ENCODE measurements around the gene CPS1. TPM values are rescaled to one million over a fixed set of nuclear protein-coding genes. Genes with fewer than 3 reads are reported as not detected.

CPS1 gene
- total and polyA plus RNA-seq, 2 of the 8 experiments (the other 6 are each of a cell fraction or from before 2014, with no cell fraction given), result 7.9 to 15.7 TPM

DNA sequence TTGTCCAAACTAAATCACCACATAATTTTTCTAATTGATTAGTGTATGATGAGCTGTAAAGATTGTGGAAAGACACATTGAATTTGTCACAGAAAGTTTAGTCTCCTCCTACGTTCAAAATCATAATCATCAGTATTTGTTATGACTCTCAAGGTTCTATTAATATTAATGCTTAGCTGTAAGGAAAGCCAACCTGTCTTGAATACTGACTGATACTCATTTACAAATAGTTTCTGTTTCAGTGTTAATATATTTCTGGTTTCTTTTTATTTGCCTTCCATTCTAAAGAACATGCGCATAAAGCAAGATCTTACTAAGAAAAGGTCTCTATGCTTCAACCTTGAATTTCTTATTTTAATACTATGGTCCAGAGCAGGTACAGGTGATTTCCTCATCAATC, 55.1 kb downstream of the CPS1 start:
- Histone ChIP-seq H3K14ac (ENCODE audit: insufficient read length) (no peak overlapping the region), H4K91ac (replicated peaks; ENCODE audit: insufficient read length, low read length) (no peak overlapping the region), H3K23ac (ENCODE audit: insufficient read length) (no peak overlapping the region), H3K4me3 (ENCODE audit: extremely low read depth in 1 of 4, insufficient read depth in 2 of 4, low read depth in 3 of 4, low read length in 4 of 4) (no peak overlapping the region), H3K23me2 (ENCODE audit: low read depth, low read length) (no peaks in the 10 kb centered on the region), H3K4me1 (replicated peaks in 1 of 4; ENCODE audit: control insufficient read depth in 3 of 4, insufficient read depth in 4 of 4, low read length in 3 of 4) (no peaks in the 10 kb centered on the region), H3K56ac (replicated peaks; ENCODE audit: insufficient read length, low read depth, low read length) (no peak overlapping the region), H3K9me3 (ENCODE audit: insufficient read depth in 2 of 2, low read depth in 1 of 2, low read length in 1 of 2) (no peaks in the 10 kb centered on the region; a peak in 1 of 4 replicates), H3K9ac (replicated peaks in 1 of 4; ENCODE audit: extremely low read depth in 1 of 4, low read depth in 3 of 4, low read length in 3 of 4) (no peak overlapping the region), H2AK5ac (ENCODE audit: low read depth, low read length) (no peak overlapping the region), H2BK120ac (replicated peaks; ENCODE audit: low read depth, low read length) (no peak overlapping the region), H3K79me1 (ENCODE audit: low read depth, low read length) (no peaks in the 10 kb centered on the region), H4K20me1 (replicated peaks in 1 of 2; ENCODE audit: control insufficient read depth in 1 of 2, insufficient read depth in 2 of 2, low read length in 2 of 2) (no peaks in the 10 kb centered on the region), H3K27me3 (replicated peaks in 1 of 4; ENCODE audit: control insufficient read depth in 3 of 4, extremely low read depth in 1 of 4, insufficient read depth in 3 of 4, low read length in 3 of 4) (no peaks in the 10 kb centered on the region), H3K4me2 (ENCODE audit: insufficient read depth in 1 of 2, low read depth in 2 of 2, low read length in 2 of 2) (no peak overlapping the region), H3K4ac (replicated peaks; ENCODE audit: insufficient read length, low read depth, low read length) (no peak overlapping the region), H3K27ac (ENCODE audit: low read depth, low read length) (no peak overlapping the region), H4K5ac (ENCODE audit: insufficient read length, low read depth, low read length) (no peak overlapping the region), H3K18ac (ENCODE audit: extremely low read depth, low read length) (no peak overlapping the region), H2AFZ (ENCODE audit: low read length) (no peak overlapping the region), H2BK20ac (ENCODE audit: low read length) (no peak overlapping the region), H2BK12ac (ENCODE audit: low read depth, low read length) (no peak overlapping the region), H3K79me2 (ENCODE audit: control insufficient read depth in 1 of 2, insufficient read depth in 2 of 2, low read length in 2 of 2) (no peaks in the 10 kb centered on the region), H2BK15ac (ENCODE audit: low read length) (no peak overlapping the region), H4K8ac (ENCODE audit: extremely low read depth, insufficient read depth, low read length) (no peak overlapping the region), H3K36me3 (ENCODE audit: control insufficient read depth in 2 of 4, insufficient read depth in 4 of 4, low read length in 3 of 4) (no peaks in the 10 kb centered on the region), H2BK5ac (ENCODE audit: low read depth, low read length) (no peak overlapping the region)
- 96% methylated on average over 2 of the region's 2 CpGs; no CpG with 5 or more reads in 1 of the 2 experiments for WGBS, 2 experiments (ENCODE audit: extremely low coverage in 1 of 2, insufficient coverage in 1 of 2, insufficient read length in 1 of 2, insufficient replicate concordance in 2 of 2, low coverage in 1 of 2, low lambda C conversion rate in 2 of 2, missing lambda C conversion rate in 1 of 2)
- ChIA-PET POLR2A (ENCODE audit: partially characterized antibody) (no interaction called here), CTCF (ENCODE audit: partially characterized antibody) (no interaction called here)
- FAIRE-seq (no peak), DNase-seq (ENCODE audit: low read depth in 1 of 2, low spot score in 2 of 2) (no peak)
- no peak for TF ChIP-seq JUN (IDR thresholded peaks at IDR 0.05; ENCODE audit: low read depth, low read length)
- TF ChIP-seq SP1 (IDR thresholded peaks at IDR 0.05; ENCODE audit: low read depth, low read length), result no peak
- TF ChIP-seq SAP30 (IDR thresholded peaks at IDR 0.05; ENCODE audit: insufficient read depth, insufficient replicate concordance, low read length), result no peak
- TF ChIP-seq, protein P1, sequence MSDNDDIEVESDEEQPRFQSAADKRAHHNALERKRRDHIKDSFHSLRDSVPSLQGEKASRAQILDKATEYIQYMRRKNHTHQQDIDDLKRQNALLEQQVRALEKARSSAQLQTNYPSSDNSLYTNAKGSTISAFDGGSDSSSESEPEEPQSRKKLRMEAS (IDR thresholded peaks at IDR 0.05), result no peak
- no peak for TF ChIP-seq BACH1 (IDR thresholded peaks at IDR 0.05; ENCODE audit: low read length)
- TF ChIP-seq CHD1 (IDR thresholded peaks at IDR 0.05; ENCODE audit: low read depth, low read length), result no peak
